ENCODE measurements around the gene SLC27A5.
"Not testable (repeated sequence)": the region's sequence is repeated elsewhere in the genome, so short reads cannot be mapped to it uniquely, and the experiment has no call there.

SLC27A5 gene

GRCh38 chr19:58466760-58467589, 44.8 kb downstream of the SLC27A5 start, which contains the start of gene ZNF324:
Gene ZNF324, plus strand, starts transcription at chr19:58467080. Its CDS starts 2,106 bp downstream, at chr19:58469186.
- peak; percentile 94 to 98 for DNase-seq

GRCh38 chr19:58466089-58466759, 45.6 kb downstream of the SLC27A5 start:
- no peak for DNase-seq

GRCh38 chr19:58460039-58460438, 51.8 kb downstream of the SLC27A5 start:
- DNase-seq = no peak

GRCh38 chr19:58456111-58456510, 55.7 kb downstream of the SLC27A5 start:
- DNase-seq = no peak

GRCh38 chr19:58455306-58455705, 56.5 kb downstream of the SLC27A5 start:
- no peak for DNase-seq

GRCh38 chr19:58453743-58454142, 58.0 kb downstream of the SLC27A5 start:
- DNase-seq = no peak

- DNase-seq = peak; percentile 93 to 97
Measured at GRCh38 chr19:58451358-58452101, 60.3 kb downstream of the SLC27A5 start, which contains the start of gene ZNF324B. Gene ZNF324B, plus strand, starts transcription at chr19:58451622. Its CDS starts 2,080 bp downstream, at chr19:58453702.

GRCh38 chr19:58450856-58451357, 60.9 kb downstream of the SLC27A5 start:
- no peak for DNase-seq

GRCh38 chr19:58449980-58450379, 61.8 kb downstream of the SLC27A5 start:
- DNase-seq = not testable (repeated sequence)

- not testable (repeated sequence) for DNase-seq
Measured at GRCh38 chr19:58448860-58449259, 62.9 kb downstream of the SLC27A5 start.

Data from NCI-H187 (cell line).